Transverse colon (tissue), 4 donors: ENCODE measurements around the gene TRIM69. TPM values are rescaled to one million over a fixed set of nuclear protein-coding genes. Genes with fewer than 3 reads are reported as not detected.

Experiments
- DNase-seq: peaks from one replicate; pipeline ENCODE4 v3.0.0-alpha.2; 2019
- H3K27ac ChIP-seq, 4 donors: fragments of 200-600 bp; sonication (generic); 2 replicates each; pipeline ENCODE4 v1.5.1; 2016 to 2018; ENCODE audit warnings: inconsistent platforms in 4 of 4
- H3K27me3 ChIP-seq: fragments of 200-600 bp; sonication (generic); 2 replicates; pipeline ENCODE4 v1.5.1; 2017; ENCODE audit warnings: inconsistent platforms
- H3K36me3 ChIP-seq, 4 donors: fragments of 200-600 bp; sonication (generic); 2 replicates each; pipeline ENCODE4 v1.5.1; 2017 to 2019; ENCODE audit warnings: inconsistent platforms in 4 of 4
- H3K4me1 ChIP-seq, 4 donors: fragments of 200-600 bp; sonication (generic); 2 replicates each; pipeline ENCODE4 v1.5.1; 2017 to 2020; ENCODE audit warnings: inconsistent platforms in 4 of 4
- H3K4me3 ChIP-seq, 4 donors: fragments of 200-600 bp; sonication (generic); 1 replicate in 1 of 4; 2 replicates in 3 of 4; pipeline versions ENCODE4 v1.5.1 to v1.6.1; 2017 to 2019; ENCODE audit warnings: inconsistent platforms in 4 of 4
- H3K9me3 ChIP-seq, 2 donors: fragments of 200-600 bp; sonication (generic); 2 replicates each; pipeline ENCODE4 v1.5.1; 2017 to 2019; ENCODE audit warnings: inconsistent platforms in 2 of 2
- EP300 ChIP-seq: sonication (generic); formaldehyde crosslinking; IDR thresholded peaks from one replicate; pipeline ENCODE4 v1.6.1; 2017; ENCODE audit warnings: antibody characterized with exemption, low read depth
- POLR2A ChIP-seq: fragments of 450-650 bp; IDR thresholded peaks from one replicate; pipeline ENCODE4 v1.6.1; 2016; ENCODE audit warnings: antibody characterized with exemption, mild to moderate bottlenecking, moderate library complexity
- POLR2AphosphoS5 ChIP-seq, 3 donors: sonication (generic); formaldehyde crosslinking; IDR thresholded peaks; one replicate each; pipeline ENCODE4 v1.6.1; 2016; ENCODE audit warnings: antibody characterized with exemption in 3 of 3
- WGBS, 2 donors: methylation state at CpG; one replicate each; pipeline ENCODE4 v1.1.5; 2018; ENCODE audit warnings: low coverage in 1 of 2; 5-methylcytosine and 5-hydroxymethylcytosine counted together
- in situ Hi-C, 4 donors: fragments of 200-750 bp; cut with MboI; loops; one replicate each; pipeline versions ENCODE4 v1.15.0 to v1.15.1; 2017; ENCODE audit warnings: low sequenced_read_pairs in 3 of 4, low pct_ligation_motif_present in 1 of 4, low pct_unique_long_range_greater_than_20kb in 1 of 4
- intact Hi-C: fragments of 100-400 bp; cut with DNase I; formaldehyde crosslinking; loops from one replicate; pipeline ENCODE4 v1.15.1; 2023; ENCODE audit warnings: low total_unique reads
- total RNA-seq, 4 donors: library from RNA; depleted of rRNA; stranded (reverse); fragments of >200 nt; gene quantifications; one replicate each; pipeline ENCODE4 v1.1.0, GENCODE V29; 2016
- TF ChIP-seq, protein P1 (sequence below), 5 experiments: fragments of 200-600 bp in 3 of 5; fragments of 450-650 bp in 2 of 5; sonication (generic) in 3 of 5; IDR thresholded peaks; 1 replicate in 2 of 5; 2 replicates in 3 of 5; pipeline ENCODE4 v1.5.1; 2016 to 2017; ENCODE audit warnings: antibody characterized with exemption in 5 of 5, inconsistent platforms in 3 of 5, mild to moderate bottlenecking in 2 of 5, moderate library complexity in 1 of 5

The TRIM69 gene
- total RNA-seq, 4 donors from 2014 or later, result 5.6 to 17.3 (median 13.7) TPM

DNA sequence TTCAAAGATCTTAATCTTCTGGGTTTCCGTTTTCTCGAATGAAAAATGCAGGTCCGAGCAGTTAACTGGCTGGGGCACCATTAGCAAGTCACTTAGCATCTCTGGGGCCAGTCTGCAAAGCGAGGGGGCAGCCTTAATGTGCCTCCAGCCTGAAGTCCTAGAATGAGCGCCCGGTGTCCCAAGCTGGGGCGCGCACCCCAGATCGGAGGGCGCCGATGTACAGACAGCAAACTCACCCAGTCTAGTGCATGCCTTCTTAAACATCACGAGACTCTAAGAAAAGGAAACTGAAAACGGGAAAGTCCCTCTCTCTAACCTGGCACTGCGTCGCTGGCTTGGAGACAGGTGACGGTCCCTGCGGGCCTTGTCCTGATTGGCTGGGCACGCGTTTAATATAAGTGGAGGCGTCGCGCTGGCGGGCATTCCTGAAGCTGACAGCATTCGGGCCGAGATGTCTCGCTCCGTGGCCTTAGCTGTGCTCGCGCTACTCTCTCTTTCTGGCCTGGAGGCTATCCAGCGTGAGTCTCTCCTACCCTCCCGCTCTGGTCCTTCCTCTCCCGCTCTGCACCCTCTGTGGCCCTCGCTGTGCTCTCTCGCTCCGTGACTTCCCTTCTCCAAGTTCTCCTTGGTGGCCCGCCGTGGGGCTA, 25.1 kb upstream of the TRIM69 start, which contains the start of the genes B2M and PATL2:
Gene B2M (plus strand): TSS at position 422 of the 647 bp plus-strand sequence. CDS start 30 bp downstream, at position 452.
Gene PATL2 (minus strand): TSS at position 228 of the 647 bp plus-strand sequence. CDS start 34,833 bp downstream, outside the sequence.
- no peak for TF ChIP-seq EP300
- peak; percentile 100 for TF ChIP-seq POLR2A
- TF ChIP-seq, protein P1, sequence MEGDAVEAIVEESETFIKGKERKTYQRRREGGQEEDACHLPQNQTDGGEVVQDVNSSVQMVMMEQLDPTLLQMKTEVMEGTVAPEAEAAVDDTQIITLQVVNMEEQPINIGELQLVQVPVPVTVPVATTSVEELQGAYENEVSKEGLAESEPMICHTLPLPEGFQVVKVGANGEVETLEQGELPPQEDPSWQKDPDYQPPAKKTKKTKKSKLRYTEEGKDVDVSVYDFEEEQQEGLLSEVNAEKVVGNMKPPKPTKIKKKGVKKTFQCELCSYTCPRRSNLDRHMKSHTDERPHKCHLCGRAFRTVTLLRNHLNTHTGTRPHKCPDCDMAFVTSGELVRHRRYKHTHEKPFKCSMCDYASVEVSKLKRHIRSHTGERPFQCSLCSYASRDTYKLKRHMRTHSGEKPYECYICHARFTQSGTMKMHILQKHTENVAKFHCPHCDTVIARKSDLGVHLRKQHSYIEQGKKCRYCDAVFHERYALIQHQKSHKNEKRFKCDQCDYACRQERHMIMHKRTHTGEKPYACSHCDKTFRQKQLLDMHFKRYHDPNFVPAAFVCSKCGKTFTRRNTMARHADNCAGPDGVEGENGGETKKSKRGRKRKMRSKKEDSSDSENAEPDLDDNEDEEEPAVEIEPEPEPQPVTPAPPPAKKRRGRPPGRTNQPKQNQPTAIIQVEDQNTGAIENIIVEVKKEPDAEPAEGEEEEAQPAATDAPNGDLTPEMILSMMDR (IDR thresholded peaks at IDR 0.05), result no peak
- TF ChIP-seq POLR2AphosphoS5 (IDR thresholded peaks at IDR 0.05), result peak; percentile 100
- H3K27me3 ChIP-seq, result no peaks in the 10 kb centered on the region
- peaks cover 12 to 70% (median 33%) of the 10 kb centered on the region in 4 donors for H3K4me1 ChIP-seq
- in situ Hi-C loops (no loop called here), intact Hi-C loops (loop anchor here (1.0 kb wide), 1 partner anchor 17 kb away; no protein-coding TSS in a partner anchor)
- WGBS, 2 donors, result 0% methylated on average over 30 of the region's 37 CpGs; no CpG with 5 or more reads in 1 of the 2 donors
- peak within 1 kb of the TSS; percentile 99 for H3K27ac ChIP-seq
- peak; percentile 97 for DNase-seq
- H3K36me3 ChIP-seq, result peaks cover 0 to 12% (median 4%) of the 10 kb centered on the region in 4 donors
- H3K4me3 ChIP-seq, result peak within 1 kb of the TSS; percentile 77 to 95 (median 82)
- no peaks in the 10 kb centered on the region for H3K9me3 ChIP-seq

DNA sequence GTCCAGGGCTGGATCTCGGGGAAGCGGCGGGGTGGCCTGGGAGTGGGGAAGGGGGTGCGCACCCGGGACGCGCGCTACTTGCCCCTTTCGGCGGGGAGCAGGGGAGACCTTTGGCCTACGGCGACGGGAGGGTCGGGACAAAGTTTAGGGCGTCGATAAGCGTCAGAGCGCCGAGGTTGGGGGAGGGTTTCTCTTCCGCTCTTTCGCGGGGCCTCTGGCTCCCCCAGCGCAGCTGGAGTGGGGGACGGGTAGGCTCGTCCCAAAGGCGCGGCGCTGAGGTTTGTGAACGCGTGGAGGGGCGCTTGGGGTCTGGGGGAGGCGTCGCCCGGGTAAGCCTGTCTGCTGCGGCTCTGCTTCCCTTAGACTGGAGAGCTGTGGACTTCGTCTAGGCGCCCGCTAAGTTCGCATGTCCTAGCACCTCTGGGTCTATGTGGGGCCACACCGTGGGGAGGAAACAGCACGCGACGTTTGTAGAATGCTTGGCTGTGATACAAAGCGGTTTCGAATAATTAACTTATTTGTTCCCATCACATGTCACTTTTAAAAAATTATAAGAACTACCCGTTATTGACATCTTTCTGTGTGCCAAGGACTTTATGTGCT, 24.5 kb upstream of the TRIM69 start:
- 0% methylated on average over 5 to 38 of the region's 46 CpGs for WGBS, 2 donors

DNA sequence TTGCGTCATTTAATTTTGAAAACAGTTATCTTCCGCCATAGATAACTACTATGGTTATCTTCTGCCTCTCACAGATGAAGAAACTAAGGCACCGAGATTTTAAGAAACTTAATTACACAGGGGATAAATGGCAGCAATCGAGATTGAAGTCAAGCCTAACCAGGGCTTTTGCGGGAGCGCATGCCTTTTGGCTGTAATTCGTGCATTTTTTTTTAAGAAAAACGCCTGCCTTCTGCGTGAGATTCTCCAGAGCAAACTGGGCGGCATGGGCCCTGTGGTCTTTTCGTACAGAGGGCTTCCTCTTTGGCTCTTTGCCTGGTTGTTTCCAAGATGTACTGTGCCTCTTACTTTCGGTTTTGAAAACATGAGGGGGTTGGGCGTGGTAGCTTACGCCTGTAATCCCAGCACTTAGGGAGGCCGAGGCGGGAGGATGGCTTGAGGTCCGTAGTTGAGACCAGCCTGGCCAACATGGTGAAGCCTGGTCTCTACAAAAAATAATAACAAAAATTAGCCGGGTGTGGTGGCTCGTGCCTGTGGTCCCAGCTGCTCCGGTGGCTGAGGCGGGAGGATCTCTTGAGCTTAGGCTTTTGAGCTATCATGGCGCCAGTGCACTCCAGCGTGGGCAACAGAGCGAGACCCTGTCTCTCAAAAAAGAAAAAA, 23.9 kb upstream of the TRIM69 start:
- intact Hi-C loops (no loop called here), in situ Hi-C loops (no loop called here)
- 2 to 4% methylated on average over 9 to 24 of the region's 24 CpGs for WGBS, 2 donors
- peak; percentile 86 to 90 (median 88) for TF ChIP-seq POLR2AphosphoS5 (IDR thresholded peaks at IDR 0.05)
- TF ChIP-seq POLR2A, result peak; percentile 76
- no peak for TF ChIP-seq EP300
- TF ChIP-seq, protein P1 (IDR thresholded peaks at IDR 0.05), result no peak
- Histone ChIP-seq H3K27me3 (no peaks in the 10 kb centered on the region), H3K36me3 (peaks cover 0 to 25% (median 10%) of the 10 kb centered on the region in 4 donors), H3K4me3 (peak overlapping the region; percentile 77 to 95 (median 82)), H3K4me1 (peaks cover 12 to 75% (median 29%) of the 10 kb centered on the region in 4 donors), H3K27ac (peak overlapping the region; percentile 99), H3K9me3 (no peaks in the 10 kb centered on the region)
- DNase-seq, result peak; percentile 80

More for the DNA sequence above, 24.5 kb upstream of the TRIM69 start:
- H3K36me3 ChIP-seq, result peaks cover 0 to 18% (median 7%) of the 10 kb centered on the region in 4 donors
- H3K27me3 ChIP-seq, result no peaks in the 10 kb centered on the region
- TF ChIP-seq EP300, result no peak
- no peak for TF ChIP-seq POLR2A
- no peak for TF ChIP-seq POLR2AphosphoS5 (IDR thresholded peaks at IDR 0.05)
- TF ChIP-seq, protein P1 (IDR thresholded peaks at IDR 0.05), result no peak
- intact Hi-C loops (loop anchor here (1.0 kb wide), 1 partner anchor 16 kb away; no protein-coding TSS in a partner anchor), in situ Hi-C loops (no loop called here)
- peaks cover 12 to 73% (median 31%) of the 10 kb centered on the region in 4 donors for H3K4me1 ChIP-seq
- no peaks in the 10 kb centered on the region for H3K9me3 ChIP-seq
- peak overlapping the region; percentile 77 to 95 (median 82) for H3K4me3 ChIP-seq
- H3K27ac ChIP-seq, result peak overlapping the region; percentile 99
- DNase-seq, result peak; percentile 60
